K562 (cell line): ENCODE data around the gene CTCF. TPM values are rescaled to one million over a fixed set of nuclear protein-coding genes. Genes with fewer than 3 reads are reported as not detected.

Experiments used
- BRD4 ChIP-seq: fragments of 200-600 bp; sonication (generic); IDR thresholded peaks from 2 replicates; pipeline ENCODE4 v1.6.1; 2017; ENCODE audit warnings: inconsistent platforms
- CAMTA2 ChIP-seq: fragments of 250-450 bp; sonication (Bioruptor Pico); conservative IDR thresholded peaks from 2 replicates; pipeline ENCODE4 v1.5.1; 2022
- CTBP1 ChIP-seq: fragments of 450-650 bp; IDR thresholded peaks from 2 replicates; pipeline ENCODE4 v1.6.1; 2016; ENCODE audit warnings: borderline replicate concordance
- CXXC5 ChIP-seq: fragments of 250-450 bp; sonication (Bioruptor Pico); IDR thresholded peaks from 2 replicates; pipeline ENCODE4 v1.8.0; 2022; ENCODE audit warnings: inconsistent platforms, mild to moderate bottlenecking, moderate library complexity
- GABPA ChIP-seq: fragments of 200-800 bp; sonication (Bioruptor generic); conservative IDR thresholded peaks from 2 replicates; pipeline ENCODE4 v1.6.1; 2016; ENCODE audit warnings: low read depth, missing genetic modification characterization, missing compliant biosample characterization
- GABPB2 ChIP-seq: fragments of 250-450 bp; sonication (Bioruptor Pico); conservative IDR thresholded peaks from 2 replicates; pipeline ENCODE4 v1.5.1; 2021; ENCODE audit warnings: mild to moderate bottlenecking
- HDAC2 ChIP-seq: fragments of 450-650 bp; IDR thresholded peaks from 2 replicates; pipeline ENCODE4 v1.6.1; 2016; ENCODE audit warnings: mild to moderate bottlenecking
- MBD2 ChIP-seq: sonication (generic); IDR thresholded peaks from 2 replicates; pipeline ENCODE4 v1.6.1; 2016; ENCODE audit warnings: low read depth, borderline replicate concordance
- SAFB ChIP-seq: fragments of 200-400 bp; formaldehyde crosslinking; IDR thresholded peaks from 2 replicates; pipeline ENCODE4 v1.6.1; 2017; ENCODE audit warnings: low read depth, low read length, borderline replicate concordance
- SIN3B ChIP-seq: fragments of 450-650 bp; IDR thresholded peaks from 2 replicates; pipeline ENCODE4 v1.6.1; 2017; ENCODE audit warnings: low read depth, mild to moderate bottlenecking, moderate library complexity
- SNIP1 ChIP-seq: fragments of 450-650 bp; IDR thresholded peaks from 2 replicates; pipeline ENCODE4 v1.7.1; 2017; ENCODE audit warnings: low read depth, mild to moderate bottlenecking
- SPI1 ChIP-seq: IDR thresholded peaks from 2 replicates; pipeline ENCODE4 v1.6.1; 2011; ENCODE audit warnings: low read depth, low read length, control low read depth, borderline replicate concordance
- STAG1 ChIP-seq: sonication (generic); formaldehyde crosslinking; IDR thresholded peaks from 2 replicates; pipeline ENCODE4 v1.5.0; 2020; ENCODE audit warnings: missing genetic modification reagents, borderline replicate concordance
- TEAD4 ChIP-seq, 2 experiments: sonication (generic) in 1 of 2; formaldehyde crosslinking in 1 of 2; IDR thresholded peaks; 2 replicates each; pipeline versions ENCODE4 v1.6.1 to v1.8.0; 2012 to 2022; ENCODE audit warnings: borderline replicate concordance in 1 of 2, inconsistent platforms in 1 of 2, low read length in 1 of 2, mild to moderate bottlenecking in 1 of 2, missing genetic modification reagents in 1 of 2
- ZFX ChIP-seq: sonication (generic); formaldehyde crosslinking; IDR thresholded peaks from 2 replicates; pipeline ENCODE4 v1.8.0; 2022; ENCODE audit warnings: mild to moderate bottlenecking, missing genetic modification reagents, moderate library complexity
- polyA plus RNA-seq, 8 experiments: library from polyadenylated mRNA; depleted of rRNA in 4 of 8; stranded (reverse) in 5 of 8; unstranded in 3 of 8; fragments of >200 nt; fragmentation: Nextera tagmentation in 2 of 8; fragmentation: Illumina TruSeq in 1 of 8; extraction: Ambion mirVana in 2 of 8; extraction: Trizol in 1 of 8; gene quantifications; 2 replicates each; pipeline versions ENCODE4 v1.2.1 to v1.2.3, GENCODE V29; 2011 to 2014; ENCODE audit warnings: inconsistent platforms in 1 of 8, missing spikeins in 1 of 8
- total RNA-seq, 7 experiments: library from RNA; depleted of rRNA in 6 of 7; stranded (reverse); fragments of >200 nt in 6 of 7; fragmentation: Illumina TruSeq in 2 of 7; extraction: Trizol in 2 of 7; gene quantifications; 2 replicates each; pipeline versions ENCODE4 v1.2.1 to v1.2.3, GENCODE V29; 2011 to 2021; ENCODE audit warnings: low replicate concordance in 1 of 7
- TF ChIP-seq, protein P1 (sequence below), 3 experiments: fragments of 200-800 bp in 1 of 3; sonication (Bioruptor generic) in 1 of 3; sonication (generic) in 1 of 3; formaldehyde crosslinking in 1 of 3; IDR thresholded peaks; 2 replicates each; pipeline versions ENCODE4 v1.6.1 to v1.8.0; 2016 to 2022; ENCODE audit warnings: mild to moderate bottlenecking in 2 of 3, missing compliant biosample characterization in 2 of 3, missing genetic modification characterization in 2 of 3, missing genetic modification reagents in 1 of 3
- TF ChIP-seq, protein P2 (sequence below), 3 experiments: fragments of 200-800 bp in 1 of 3; fragments of 250-450 bp in 1 of 3; fragments of 450-650 bp in 1 of 3; sonication (Bioruptor Pico) in 1 of 3; sonication (Bioruptor generic) in 1 of 3; formaldehyde crosslinking in 1 of 3; IDR thresholded peaks; 2 replicates each; pipeline versions ENCODE4 v1.6.1 to v1.8.0; 2016 to 2022; ENCODE audit warnings: mild to moderate bottlenecking in 2 of 3, missing genetic modification characterization in 2 of 3, missing compliant biosample characterization in 1 of 3, moderate library complexity in 1 of 3
- TF ChIP-seq, protein P3 (sequence below): fragments of 450-650 bp; IDR thresholded peaks from 2 replicates; pipeline ENCODE4 v1.7.1; 2018; ENCODE audit warnings: mild to moderate bottlenecking, low read depth; ENCODE audit not compliant: partially characterized antibody

CTCF gene
- total and polyA plus RNA-seq, 9 of the 15 experiments (the other 6 are each of a cell fraction or from before 2014, with no cell fraction given): 7.8 to 49.2 (median 33.9) TPM

DNA sequence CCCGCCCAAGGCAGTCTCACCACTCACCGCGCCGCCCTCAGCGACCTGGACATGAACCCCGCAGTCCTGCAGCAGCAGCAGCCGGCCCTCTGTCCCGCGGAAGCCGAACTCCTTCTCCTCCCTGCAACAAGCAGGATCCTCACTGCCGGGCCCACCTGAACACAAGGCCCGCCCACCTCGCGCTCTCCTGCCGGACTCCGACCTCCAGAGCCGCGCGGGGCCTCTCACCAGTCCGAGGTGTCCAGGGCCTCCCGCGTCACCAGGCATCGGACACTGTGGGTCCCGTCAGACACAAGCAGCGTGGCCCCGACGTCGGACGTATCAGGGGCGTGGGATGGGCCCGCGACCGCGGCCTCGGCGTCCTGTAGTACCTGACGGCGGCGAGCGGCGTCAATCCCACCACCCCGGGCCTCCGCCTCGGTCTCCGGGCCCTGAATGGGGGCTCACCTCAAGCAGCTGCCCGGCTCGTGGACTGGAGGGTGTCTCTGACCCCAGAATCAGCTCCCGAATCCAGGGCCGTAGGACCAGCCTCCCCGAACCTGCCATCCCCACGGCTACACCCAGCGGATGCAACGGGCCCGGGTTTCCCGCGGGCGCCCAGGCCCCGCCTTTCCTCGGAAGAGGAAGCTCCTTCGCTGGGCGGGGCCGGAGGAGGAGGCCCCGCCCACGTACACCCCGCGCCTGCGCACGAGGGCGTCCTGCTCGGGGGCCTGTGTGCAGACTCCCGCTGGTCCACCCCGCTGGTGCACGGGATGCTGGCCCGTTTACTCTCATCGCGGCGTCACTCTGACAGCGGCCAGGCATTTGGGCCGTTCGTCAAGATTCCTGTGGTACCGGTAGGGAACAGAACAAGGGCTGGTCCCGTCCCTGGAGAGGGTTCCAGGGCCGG, 97.6 kb downstream of the CTCF start, which contains the start of gene ACD (continued):
- peak; percentile 85 for TF ChIP-seq GABPA (tag)
- TF ChIP-seq, protein P1, sequence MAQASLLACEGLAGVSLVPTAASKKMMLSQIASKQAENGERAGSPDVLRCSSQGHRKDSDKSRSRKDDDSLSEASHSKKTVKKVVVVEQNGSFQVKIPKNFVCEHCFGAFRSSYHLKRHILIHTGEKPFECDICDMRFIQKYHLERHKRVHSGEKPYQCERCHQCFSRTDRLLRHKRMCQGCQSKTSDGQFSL (CRISPR knock-in tag; IDR thresholded peaks at IDR 0.05): no peak
- TF ChIP-seq, protein P1 (tag; IDR thresholded peaks at IDR 0.05): no peak
- TF ChIP-seq CAMTA2: no peak
- TF ChIP-seq CTBP1: peak; percentile 12; the same call in 1 of the 2 replicates
- peak; percentile 34 for TF ChIP-seq CXXC5
- peak; percentile 26; the same call in 1 of the 2 replicates for TF ChIP-seq BRD4
- no peak for TF ChIP-seq STAG1 (CRISPR knock-in tag)
- TF ChIP-seq GABPB2 (CRISPR knock-in tag): no peak
- peak; percentile 54; the same call in 1 of the 2 replicates for TF ChIP-seq SPI1
- TF ChIP-seq, protein P2, sequence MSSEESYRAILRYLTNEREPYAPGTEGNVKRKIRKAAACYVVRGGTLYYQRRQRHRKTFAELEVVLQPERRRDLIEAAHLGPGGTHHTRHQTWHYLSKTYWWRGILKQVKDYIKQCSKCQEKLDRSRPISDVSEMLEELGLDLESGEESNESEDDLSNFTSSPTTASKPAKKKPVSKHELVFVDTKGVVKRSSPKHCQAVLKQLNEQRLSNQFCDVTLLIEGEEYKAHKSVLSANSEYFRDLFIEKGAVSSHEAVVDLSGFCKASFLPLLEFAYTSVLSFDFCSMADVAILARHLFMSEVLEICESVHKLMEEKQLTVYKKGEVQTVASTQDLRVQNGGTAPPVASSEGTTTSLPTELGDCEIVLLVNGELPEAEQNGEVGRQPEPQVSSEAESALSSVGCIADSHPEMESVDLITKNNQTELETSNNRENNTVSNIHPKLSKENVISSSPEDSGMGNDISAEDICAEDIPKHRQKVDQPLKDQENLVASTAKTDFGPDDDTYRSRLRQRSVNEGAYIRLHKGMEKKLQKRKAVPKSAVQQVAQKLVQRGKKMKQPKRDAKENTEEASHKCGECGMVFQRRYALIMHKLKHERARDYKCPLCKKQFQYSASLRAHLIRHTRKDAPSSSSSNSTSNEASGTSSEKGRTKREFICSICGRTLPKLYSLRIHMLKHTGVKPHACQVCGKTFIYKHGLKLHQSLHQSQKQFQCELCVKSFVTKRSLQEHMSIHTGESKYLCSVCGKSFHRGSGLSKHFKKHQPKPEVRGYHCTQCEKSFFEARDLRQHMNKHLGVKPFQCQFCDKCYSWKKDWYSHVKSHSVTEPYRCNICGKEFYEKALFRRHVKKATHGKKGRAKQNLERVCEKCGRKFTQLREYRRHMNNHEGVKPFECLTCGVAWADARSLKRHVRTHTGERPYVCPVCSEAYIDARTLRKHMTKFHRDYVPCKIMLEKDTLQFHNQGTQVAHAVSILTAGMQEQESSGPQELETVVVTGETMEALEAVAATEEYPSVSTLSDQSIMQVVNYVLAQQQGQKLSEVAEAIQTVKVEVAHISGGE (CRISPR knock-in tag; IDR thresholded peaks at IDR 0.05): peak in 1 of 3 experiments; percentile 26; a peak in 1 of 6 replicates
- TF ChIP-seq SIN3B: peak; percentile 39; the same call in 1 of the 2 replicates
- peak; percentile 55; the same call in 1 of the 2 replicates for TF ChIP-seq SAFB
- no peak; the same call in 1 of the 2 replicates for TF ChIP-seq TEAD4 (IDR thresholded peaks at IDR 0.05; ENCODE audit: low read length)
- TF ChIP-seq TEAD4 (CRISPR knock-in tag; IDR thresholded peaks at IDR 0.05; ENCODE audit: borderline replicate concordance): peak; percentile 22; the same call in 1 of the 2 replicates
- TF ChIP-seq, protein P3, sequence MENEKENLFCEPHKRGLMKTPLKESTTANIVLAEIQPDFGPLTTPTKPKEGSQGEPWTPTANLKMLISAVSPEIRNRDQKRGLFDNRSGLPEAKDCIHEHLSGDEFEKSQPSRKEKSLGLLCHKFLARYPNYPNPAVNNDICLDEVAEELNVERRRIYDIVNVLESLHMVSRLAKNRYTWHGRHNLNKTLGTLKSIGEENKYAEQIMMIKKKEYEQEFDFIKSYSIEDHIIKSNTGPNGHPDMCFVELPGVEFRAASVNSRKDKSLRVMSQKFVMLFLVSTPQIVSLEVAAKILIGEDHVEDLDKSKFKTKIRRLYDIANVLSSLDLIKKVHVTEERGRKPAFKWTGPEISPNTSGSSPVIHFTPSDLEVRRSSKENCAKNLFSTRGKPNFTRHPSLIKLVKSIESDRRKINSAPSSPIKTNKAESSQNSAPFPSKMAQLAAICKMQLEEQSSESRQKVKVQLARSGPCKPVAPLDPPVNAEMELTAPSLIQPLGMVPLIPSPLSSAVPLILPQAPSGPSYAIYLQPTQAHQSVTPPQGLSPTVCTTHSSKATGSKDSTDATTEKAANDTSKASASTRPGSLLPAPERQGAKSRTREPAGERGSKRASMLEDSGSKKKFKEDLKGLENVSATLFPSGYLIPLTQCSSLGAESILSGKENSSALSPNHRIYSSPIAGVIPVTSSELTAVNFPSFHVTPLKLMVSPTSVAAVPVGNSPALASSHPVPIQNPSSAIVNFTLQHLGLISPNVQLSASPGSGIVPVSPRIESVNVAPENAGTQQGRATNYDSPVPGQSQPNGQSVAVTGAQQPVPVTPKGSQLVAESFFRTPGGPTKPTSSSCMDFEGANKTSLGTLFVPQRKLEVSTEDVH: peak; percentile 96
- no peak for TF ChIP-seq SNIP1
- TF ChIP-seq MBD2: peak; percentile 76; the same call in 1 of the 2 replicates
- 0 out of 2 replicates have a peak, but pooled peaks have one; percentile 56 for TF ChIP-seq HDAC2
- peak; percentile 75 for TF ChIP-seq ZFX
